SH-SY5Y (cell line): ENCODE measurements around the gene RTN4RL1.

Experiments used
- GATA2 ChIP-seq: IDR thresholded peaks from 2 replicates; pipeline ENCODE4 v1.6.1; 2011; ENCODE audit warnings: mild to moderate bottlenecking, low read depth, low read length
- GATA3 ChIP-seq: IDR thresholded peaks from 2 replicates; pipeline ENCODE4 v1.6.1; 2011; ENCODE audit warnings: low read depth, mild to moderate bottlenecking, low read length, moderate library complexity

DNA sequence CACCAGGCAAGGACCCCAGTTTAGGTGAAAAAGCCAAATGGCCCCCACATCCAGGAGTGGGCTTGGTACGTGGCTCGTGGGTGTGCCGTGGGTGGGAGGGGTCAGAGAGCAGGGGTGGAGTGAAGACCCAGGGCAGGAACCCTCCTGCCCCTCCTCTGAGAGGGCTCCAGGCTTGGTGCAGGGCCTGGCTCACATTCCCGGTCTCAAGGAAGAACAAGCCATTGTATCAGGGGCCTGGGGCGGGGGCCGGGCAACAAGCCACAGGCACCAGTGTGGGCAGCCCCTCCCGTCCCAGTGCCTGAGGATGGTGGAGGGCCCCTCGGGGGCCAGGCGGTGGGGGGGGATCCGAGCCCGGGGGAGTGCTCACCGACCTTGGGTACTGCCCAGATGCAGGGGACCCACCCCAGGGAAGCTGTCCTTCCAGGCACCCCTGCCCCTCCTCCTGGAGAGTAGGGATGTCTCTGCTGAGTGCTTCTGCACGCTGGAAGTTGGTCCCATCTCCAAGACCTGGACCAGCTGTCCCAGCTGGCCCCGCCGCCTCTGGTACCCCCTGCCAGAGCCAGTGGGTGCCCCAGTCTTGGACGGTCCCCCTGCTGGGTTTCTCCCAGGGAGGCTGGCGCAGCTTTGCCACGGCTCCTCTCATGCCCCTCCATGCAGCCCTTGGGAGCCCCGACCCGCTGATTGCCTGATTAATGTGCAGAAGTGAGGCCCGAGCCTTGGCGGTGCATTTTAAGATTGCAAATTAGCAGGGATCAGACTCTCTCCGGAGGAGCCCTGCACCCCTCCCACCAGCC lies 83.7 kb downstream of the RTN4RL1 start:
- no peak for TF ChIP-seq GATA3
- TF ChIP-seq GATA2 = no peak
